K562 (cell line): Measurements from ENCODE around the gene KIFC3. TPM values are rescaled to one million over a fixed set of nuclear protein-coding genes. Genes with fewer than 3 reads are reported as not detected.
A peak's percentile ranks its signal among the peaks of the same experiment; 100 is the strongest.

Experiments
- BCL6 ChIP-seq: fragments of 250-450 bp; sonication (Bioruptor Pico); IDR thresholded peaks from 2 replicates; pipeline ENCODE4 v1.4.0; 2020
- CHD2 ChIP-seq: IDR thresholded peaks from 2 replicates; pipeline ENCODE4 v1.6.1; 2011; ENCODE audit warnings: low read depth, low read length
- CREB3 ChIP-seq: fragments of 450-650 bp; conservative IDR thresholded peaks from 2 replicates; pipeline ENCODE4 v1.6.1; 2016; ENCODE audit warnings: missing genetic modification characterization, low read depth, mild to moderate bottlenecking, missing compliant biosample characterization, moderate library complexity
- CREBBP ChIP-seq: IDR thresholded peaks from one replicate; pipeline ENCODE4 v1.6.1; 2012; ENCODE audit warnings: low read depth, mild to moderate bottlenecking, control low read depth, inconsistent platforms, low read length
- ELK3 ChIP-seq: fragments of 450-650 bp; formaldehyde crosslinking; IDR thresholded peaks from 2 replicates; pipeline ENCODE4 v1.4.0; 2020; ENCODE audit warnings: mild to moderate bottlenecking
- FOXA3 ChIP-seq, 2 experiments: fragments of 450-650 bp in 1 of 2; sonication (generic) in 1 of 2; formaldehyde crosslinking; IDR thresholded peaks in 1 of 2; conservative IDR thresholded peaks in 1 of 2; 2 replicates each; pipeline versions ENCODE4 v1.4.0 to v1.8.0; 2020 to 2022; ENCODE audit warnings: mild to moderate bottlenecking in 2 of 2, missing genetic modification reagents in 1 of 2
- GABPB1 ChIP-seq: sonication (generic); formaldehyde crosslinking; IDR thresholded peaks from 2 replicates; pipeline ENCODE4 v1.8.0; 2022; ENCODE audit warnings: mild to moderate bottlenecking, missing genetic modification reagents
- HNRNPL ChIP-seq: fragments of 200-400 bp; formaldehyde crosslinking; IDR thresholded peaks from 2 replicates; pipeline ENCODE4 v1.6.1; 2017; ENCODE audit warnings: low read depth, mild to moderate bottlenecking, low read length
- MBD2 ChIP-seq: sonication (generic); IDR thresholded peaks from 2 replicates; pipeline ENCODE4 v1.6.1; 2016; ENCODE audit warnings: low read depth, borderline replicate concordance
- MED1 ChIP-seq: sonication (generic); formaldehyde crosslinking; IDR thresholded peaks from 2 replicates; pipeline ENCODE4 v1.8.1; 2023; ENCODE audit warnings: missing genetic modification reagents, borderline replicate concordance
- NCOA2 ChIP-seq, 2 experiments: fragments of 450-650 bp; IDR thresholded peaks; 2 replicates each; pipeline ENCODE4 v1.6.1; 2018; ENCODE audit warnings: mild to moderate bottlenecking in 2 of 2, moderate library complexity in 1 of 2; ENCODE audit not compliant: partially characterized antibody in 2 of 2
- NCOA4 ChIP-seq: fragments of 450-650 bp; IDR thresholded peaks from 2 replicates; pipeline ENCODE4 v1.6.1; 2018; ENCODE audit warnings: mild to moderate bottlenecking; ENCODE audit not compliant: partially characterized antibody
- POLR2AphosphoS5 ChIP-seq: IDR thresholded peaks from 2 replicates; pipeline ENCODE4 v1.6.1; 2011; ENCODE audit warnings: mild to moderate bottlenecking, low read depth, low read length, moderate library complexity; ENCODE audit not compliant: control insufficient read depth, insufficient read depth
- PURB ChIP-seq: sonication (generic); formaldehyde crosslinking; IDR thresholded peaks from 2 replicates; pipeline ENCODE4 v1.9.0; 2021; ENCODE audit warnings: low read depth, mild to moderate bottlenecking, missing genetic modification reagents
- RBM14 ChIP-seq: fragments of 200-400 bp; formaldehyde crosslinking; IDR thresholded peaks from 2 replicates; pipeline ENCODE4 v1.6.1; 2018; ENCODE audit warnings: low read depth, mild to moderate bottlenecking, low read length, moderate library complexity, borderline replicate concordance; ENCODE audit not compliant: insufficient read depth
- RNF2 ChIP-seq: sonication (generic); IDR thresholded peaks from 2 replicates; pipeline ENCODE4 v1.6.1; 2016
- SMAD1 ChIP-seq: fragments of 150-350 bp; IDR thresholded peaks from 2 replicates; pipeline ENCODE4 v1.6.1; 2014; ENCODE audit warnings: low read length, low read depth; ENCODE audit not compliant: partially characterized antibody
- SMARCA5 ChIP-seq: fragments of 450-650 bp; IDR thresholded peaks from 2 replicates; pipeline ENCODE4 v1.6.1; 2016
- ZBTB1 ChIP-seq: sonication (generic); formaldehyde crosslinking; IDR thresholded peaks from 2 replicates; pipeline ENCODE4 v1.8.1; 2023; ENCODE audit warnings: missing genetic modification reagents, low read depth, mild to moderate bottlenecking, borderline replicate concordance
- ZBTB43 ChIP-seq: sonication (generic); formaldehyde crosslinking; IDR thresholded peaks from 2 replicates; pipeline ENCODE4 v1.8.0; 2023; ENCODE audit warnings: mild to moderate bottlenecking, missing genetic modification reagents
- ZNF184 ChIP-seq: sonication (generic); formaldehyde crosslinking; IDR thresholded peaks from 2 replicates; pipeline ENCODE4 v1.5.0; 2020; ENCODE audit warnings: missing genetic modification reagents
- ZNF384 ChIP-seq: IDR thresholded peaks from 2 replicates; pipeline ENCODE4 v1.6.1; 2012; ENCODE audit warnings: low read depth, low read length, improper control_type of control experiment
- ZNF583 ChIP-seq: fragments of 250-450 bp; sonication (Bioruptor Pico); IDR thresholded peaks from 2 replicates; pipeline ENCODE4 v1.4.0; 2020
- polyA plus RNA-seq, 8 experiments: library from polyadenylated mRNA; depleted of rRNA in 4 of 8; stranded (reverse) in 5 of 8; unstranded in 3 of 8; fragments of >200 nt; fragmentation: Nextera tagmentation in 2 of 8; fragmentation: Illumina TruSeq in 1 of 8; extraction: Ambion mirVana in 2 of 8; extraction: Trizol in 1 of 8; gene quantifications; 2 replicates each; pipeline versions ENCODE4 v1.2.1 to v1.2.3, GENCODE V29; 2011 to 2014; ENCODE audit warnings: inconsistent platforms in 1 of 8, missing spikeins in 1 of 8
- total RNA-seq, 7 experiments: library from RNA; depleted of rRNA in 6 of 7; stranded (reverse); fragments of >200 nt in 6 of 7; fragmentation: Illumina TruSeq in 2 of 7; extraction: Trizol in 2 of 7; gene quantifications; 2 replicates each; pipeline versions ENCODE4 v1.2.1 to v1.2.3, GENCODE V29; 2011 to 2021; ENCODE audit warnings: low replicate concordance in 1 of 7
- TF ChIP-seq, protein P1 (sequence below): IDR thresholded peaks from 2 replicates; pipeline ENCODE4 v1.6.1; 2016; ENCODE audit warnings: missing genetic modification characterization, missing compliant biosample characterization

Gene KIFC3
- total and polyA plus RNA-seq, 9 of the 15 experiments (the other 6 are each of a cell fraction or from before 2014, with no cell fraction given) = 0.23 to 105 (median 26.2) TPM

DNA sequence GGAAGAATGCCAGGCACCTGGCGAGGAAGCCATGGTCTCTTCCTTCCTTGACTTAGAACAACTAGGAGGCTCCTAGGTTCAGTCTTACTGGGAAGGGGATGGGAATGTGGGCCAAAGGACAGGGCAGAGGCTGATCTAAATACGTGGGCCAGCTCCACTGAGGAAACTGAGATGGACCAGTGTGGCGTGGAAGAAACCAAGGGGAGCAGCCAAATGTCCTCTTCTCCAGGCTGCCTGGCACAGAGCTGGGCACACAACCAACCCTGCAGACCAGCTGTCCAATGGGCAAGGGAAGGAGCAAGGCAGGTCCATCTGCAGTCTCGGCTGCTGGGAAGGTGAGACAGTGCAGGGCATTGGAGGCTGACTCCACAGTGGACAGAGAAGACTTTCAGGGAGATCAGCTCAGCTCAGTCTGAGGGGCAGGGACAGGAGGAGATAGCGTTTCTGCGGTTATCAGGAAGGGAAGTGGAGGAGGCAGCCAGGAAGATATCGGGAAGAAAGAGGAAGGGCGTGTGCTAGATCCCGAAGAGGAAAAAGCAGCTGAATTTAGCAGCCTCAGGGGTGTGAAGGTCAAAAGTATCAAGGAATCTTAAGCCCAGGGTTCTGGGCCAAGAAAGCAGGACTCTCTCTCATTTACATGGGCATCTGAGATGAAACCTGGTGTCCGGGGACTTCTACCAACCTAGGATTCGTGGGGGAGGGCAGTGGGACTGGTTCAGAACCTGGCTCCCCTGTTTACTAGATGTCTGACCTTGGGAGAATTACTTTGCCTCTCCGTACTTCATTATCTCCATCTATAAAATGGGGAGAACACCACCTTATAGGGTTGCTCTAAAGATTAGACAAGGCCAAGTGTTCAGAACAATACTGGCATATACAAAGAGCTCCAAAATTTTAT, 1.8 kb downstream of the KIFC3 start (continued):
- TF ChIP-seq POLR2AphosphoS5 = no peak
- TF ChIP-seq SMAD1 = no peak
- no peak for TF ChIP-seq FOXA3 (CRISPR knock-in tag; conservative IDR thresholded peaks at IDR 0.05 in 1 of 2, IDR thresholded peaks at IDR 0.05 in 1 of 2)
- no peak for TF ChIP-seq ZNF583 (CRISPR knock-in tag)
- no peak for TF ChIP-seq NCOA2 (IDR thresholded peaks at IDR 0.05; ENCODE audit: partially characterized antibody in 2 of 2)
- TF ChIP-seq NCOA4 = no peak
- peak; percentile 16; the same call in 1 of the 2 replicates for TF ChIP-seq MBD2
- TF ChIP-seq BCL6 (CRISPR knock-in tag) = no peak
- no peak for TF ChIP-seq MED1 (CRISPR knock-in tag)
- TF ChIP-seq ZNF384 = no peak
- TF ChIP-seq SMARCA5 = 0 out of 2 replicates have a peak, but pooled peaks have one; percentile 20
- peak; percentile 28; the same call in 1 of the 2 replicates for TF ChIP-seq HNRNPL
- no peak for TF ChIP-seq PURB
- TF ChIP-seq ELK3 (CRISPR knock-in tag) = no peak
- TF ChIP-seq CHD2 = no peak
- TF ChIP-seq, protein P1, sequence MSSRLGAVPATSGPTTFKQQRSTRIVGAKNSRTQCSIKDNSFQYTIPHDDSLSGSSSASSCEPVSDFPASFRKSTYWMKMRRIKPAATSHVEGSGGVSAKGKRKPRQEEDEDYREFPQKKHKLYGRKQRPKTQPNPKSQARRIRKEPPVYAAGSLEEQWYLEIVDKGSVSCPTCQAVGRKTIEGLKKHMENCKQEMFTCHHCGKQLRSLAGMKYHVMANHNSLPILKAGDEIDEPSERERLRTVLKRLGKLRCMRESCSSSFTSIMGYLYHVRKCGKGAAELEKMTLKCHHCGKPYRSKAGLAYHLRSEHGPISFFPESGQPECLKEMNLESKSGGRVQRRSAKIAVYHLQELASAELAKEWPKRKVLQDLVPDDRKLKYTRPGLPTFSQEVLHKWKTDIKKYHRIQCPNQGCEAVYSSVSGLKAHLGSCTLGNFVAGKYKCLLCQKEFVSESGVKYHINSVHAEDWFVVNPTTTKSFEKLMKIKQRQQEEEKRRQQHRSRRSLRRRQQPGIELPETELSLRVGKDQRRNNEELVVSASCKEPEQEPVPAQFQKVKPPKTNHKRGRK (tag) = no peak
- TF ChIP-seq CREBBP = no peak
- TF ChIP-seq ZBTB1 (CRISPR knock-in tag) = no peak
- no peak for TF ChIP-seq ZBTB43 (CRISPR knock-in tag)
- TF ChIP-seq RNF2 = peak; percentile 62; the same call in 1 of the 2 replicates
- no peak for TF ChIP-seq GABPB1
- TF ChIP-seq RBM14 = no peak
- TF ChIP-seq CREB3 (tag) = no peak
- no peak for TF ChIP-seq ZNF184 (CRISPR knock-in tag)
